Activated CD4-positive, alpha-beta T cell treated with anti-CD3 and anti-CD28 coated beads, Interleukin-2, Interleukin-4, amounts not matched to agents 100 ng/mL and 50 ng/mL, durations not matched to agents 16 hours and 8 hours (primary cell): ENCODE results near the gene COL21A1.

Source experiments
- DNase-seq: peaks from one replicate; pipeline ENCODE4 v3.0.0-alpha.2; 2020; ENCODE audit warnings: low spot score

The COL21A1 gene

GRCh38 chr6:56106231-56106630 lies 141.1 kb downstream of the COL21A1 start:
- no peak for DNase-seq

GRCh38 chr6:56104591-56104990 lies 142.8 kb downstream of the COL21A1 start:
- DNase-seq = no peak

- DNase-seq = no peak
These were observed 145.2 kb downstream of the COL21A1 start for GRCh38 chr6:56102216-56102615.

- DNase-seq = no peak
These were observed 146.2 kb downstream of the COL21A1 start for GRCh38 chr6:56101141-56101553.

GRCh38 chr6:56096946-56097621 lies 150.3 kb downstream of the COL21A1 start:
- DNase-seq = no peak

DNA sequence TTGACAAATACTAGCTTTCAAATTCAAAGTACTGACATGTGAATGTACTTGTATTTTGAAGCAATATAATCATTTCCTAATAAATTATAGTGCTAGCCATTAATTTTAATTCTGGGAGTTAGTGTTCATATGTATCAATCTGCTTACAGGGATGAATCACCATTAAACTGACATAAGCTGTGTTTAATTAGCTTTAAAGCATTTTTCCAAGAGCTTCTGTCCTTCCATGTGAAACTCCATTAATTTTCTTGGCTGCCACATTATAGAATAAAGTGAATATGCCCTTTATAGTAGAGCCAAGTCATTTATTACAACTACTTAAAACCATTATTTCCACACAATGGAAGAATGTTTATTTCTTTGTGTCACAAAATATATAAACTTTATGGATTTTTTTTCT lies 150.8 kb downstream of the COL21A1 start:
- DNase-seq = no peak

- DNase-seq = no peak
These were observed 153.6 kb downstream of the COL21A1 start for GRCh38 chr6:56093776-56094175.

DNA sequence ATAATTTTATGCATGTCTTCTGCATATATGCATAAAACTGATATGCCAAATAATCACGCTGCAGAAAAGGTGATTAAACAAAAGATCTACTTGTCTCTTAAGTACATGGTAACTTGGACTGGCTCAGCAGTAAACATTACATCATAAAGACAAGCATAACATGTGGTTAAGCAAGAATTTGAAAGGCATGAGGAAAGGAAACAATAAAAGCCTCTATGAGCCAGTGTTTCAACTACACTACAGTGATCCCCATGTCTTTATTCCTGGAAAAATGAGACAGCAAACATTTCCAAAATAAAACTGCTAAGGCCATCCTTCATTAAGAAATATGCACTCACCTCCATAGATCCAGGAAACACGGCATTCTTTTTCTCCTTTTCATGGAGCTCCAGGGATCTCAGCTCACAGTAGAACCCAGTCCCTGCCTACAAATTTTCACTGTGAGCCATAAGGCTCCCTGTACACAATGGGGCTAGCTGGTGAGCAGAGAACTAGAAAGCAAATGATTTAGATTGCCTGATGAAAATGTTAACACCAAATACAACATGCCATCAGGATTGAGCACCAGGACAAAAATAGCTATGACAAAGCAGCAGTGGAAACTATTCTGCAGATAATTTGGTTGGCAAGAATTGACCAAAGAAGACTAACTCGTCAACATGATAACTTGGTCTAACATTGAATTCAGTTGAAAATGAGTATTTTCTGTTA lies 156.1 kb downstream of the COL21A1 start:
- DNase-seq = no peak

DNA sequence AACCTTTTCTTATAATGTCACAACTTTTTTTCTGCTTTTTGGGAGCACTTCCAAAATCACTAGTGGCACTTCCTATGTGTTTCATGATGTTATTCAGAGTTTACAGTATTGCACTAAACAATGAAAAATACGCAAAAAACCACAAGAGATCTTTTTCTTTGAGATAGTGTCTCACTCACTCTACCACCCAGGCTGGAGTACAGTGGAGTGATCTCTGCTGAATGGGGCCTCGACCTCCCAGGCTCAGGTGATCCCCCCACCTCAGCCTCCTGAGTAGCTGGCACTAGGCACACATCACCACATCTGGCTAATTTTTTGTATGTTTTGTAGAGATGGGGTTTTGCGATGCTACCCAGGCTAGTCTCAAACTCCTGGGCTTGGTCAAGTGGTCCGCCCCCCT lies 158.7 kb downstream of the COL21A1 start:
- no peak for DNase-seq

- DNase-seq = no peak
These were observed 160.0 kb downstream of the COL21A1 start for GRCh38 chr6:56087421-56087820.

DNA sequence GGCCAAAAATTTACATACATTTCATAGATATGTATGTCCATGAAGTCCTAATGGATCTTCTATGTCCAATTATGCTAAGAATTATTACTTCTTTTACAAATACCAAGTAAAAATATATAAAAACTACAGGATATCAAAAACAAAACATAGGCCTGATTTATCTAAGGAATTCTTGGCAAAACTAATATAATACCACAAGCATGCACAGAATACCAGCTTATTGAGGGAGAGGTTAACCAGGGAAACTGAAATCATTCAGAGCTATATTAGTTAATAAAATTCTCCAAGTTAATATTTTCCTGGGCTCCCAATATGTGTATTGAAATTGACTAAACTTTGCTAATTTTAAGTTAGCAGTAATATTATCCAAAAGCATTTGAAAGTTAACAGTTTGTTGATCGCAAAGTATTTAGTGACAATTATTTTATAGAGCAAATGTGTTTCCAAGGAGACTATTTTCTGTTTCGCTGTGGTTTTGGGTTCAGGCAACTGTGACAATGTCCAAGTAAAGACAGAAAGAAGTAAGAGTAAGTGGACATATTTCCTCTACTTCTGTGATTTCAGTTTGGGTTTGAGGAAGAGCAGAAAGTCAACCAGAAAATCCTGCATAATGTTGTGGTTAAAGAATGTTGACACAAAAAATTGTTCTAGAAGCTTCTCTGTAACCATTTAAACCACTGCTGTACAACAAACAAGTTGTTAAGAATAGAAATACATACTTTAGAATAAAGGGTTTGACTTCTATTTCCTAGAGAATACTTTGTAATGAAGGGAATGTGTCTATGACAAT lies 167.4 kb downstream of the COL21A1 start:
- DNase-seq = no peak

DNA sequence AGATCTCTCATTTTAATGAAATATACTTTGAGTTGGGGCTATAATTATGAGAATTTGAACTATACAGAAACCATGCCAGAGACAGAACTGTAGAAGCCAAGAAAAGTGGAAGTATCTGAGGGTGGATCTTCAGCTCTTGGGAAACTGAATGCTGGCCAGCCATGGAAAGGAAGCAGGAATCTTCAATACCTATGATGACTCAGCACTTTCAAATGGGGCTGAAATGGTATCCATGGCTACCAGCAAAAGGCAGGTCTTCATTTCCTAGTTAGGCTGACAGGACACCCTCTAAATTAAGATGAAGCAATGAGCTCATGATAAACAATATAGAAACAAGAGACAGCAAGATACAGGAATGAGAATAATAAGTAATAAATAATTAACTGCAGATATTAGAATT lies 171.3 kb downstream of the COL21A1 start:
- DNase-seq = no peak

- DNase-seq = no peak
These were observed 173.6 kb downstream of the COL21A1 start for GRCh38 chr6:56073761-56074160.

DNA sequence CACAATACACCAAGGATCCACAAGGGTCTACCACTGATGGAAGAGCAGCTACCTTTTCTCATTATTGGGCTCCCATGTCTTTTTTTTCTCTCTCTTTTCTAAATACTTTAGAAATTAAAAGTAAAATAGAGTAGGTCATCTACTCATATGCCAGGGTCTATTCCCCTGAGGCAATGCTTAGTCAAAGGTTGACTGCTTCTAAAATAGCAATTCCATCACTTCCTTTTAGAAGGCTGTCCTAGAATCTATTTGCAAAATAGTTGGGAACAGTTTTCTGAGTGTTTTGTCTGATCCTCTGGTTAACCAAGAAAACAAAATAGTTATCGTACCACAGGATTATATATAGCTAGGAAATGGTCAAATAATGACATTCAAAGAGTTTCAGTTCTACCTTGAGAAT lies 174.1 kb downstream of the COL21A1 start:
- no peak for DNase-seq

GRCh38 chr6:56072856-56073255 lies 174.5 kb downstream of the COL21A1 start:
- no peak for DNase-seq

DNA sequence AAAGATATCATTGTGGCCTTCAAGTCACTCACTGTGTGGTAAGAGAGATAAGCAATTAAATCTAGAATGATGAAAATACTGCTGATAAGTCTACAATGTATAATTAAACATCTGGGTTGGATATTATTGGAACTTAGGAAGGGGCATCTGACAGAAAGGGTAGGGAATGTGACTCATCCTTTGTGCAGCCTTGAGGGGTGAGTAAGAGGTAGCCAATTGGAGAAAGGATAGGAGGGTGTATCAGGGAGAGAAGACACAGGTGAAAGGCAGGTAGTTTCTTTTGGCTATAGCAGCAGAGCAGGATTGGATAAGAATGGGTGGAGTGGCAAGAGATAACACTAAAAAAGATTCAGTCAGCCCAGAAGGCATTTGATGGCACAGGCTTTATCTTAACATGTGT lies 182.0 kb downstream of the COL21A1 start:
- no peak for DNase-seq

DNA sequence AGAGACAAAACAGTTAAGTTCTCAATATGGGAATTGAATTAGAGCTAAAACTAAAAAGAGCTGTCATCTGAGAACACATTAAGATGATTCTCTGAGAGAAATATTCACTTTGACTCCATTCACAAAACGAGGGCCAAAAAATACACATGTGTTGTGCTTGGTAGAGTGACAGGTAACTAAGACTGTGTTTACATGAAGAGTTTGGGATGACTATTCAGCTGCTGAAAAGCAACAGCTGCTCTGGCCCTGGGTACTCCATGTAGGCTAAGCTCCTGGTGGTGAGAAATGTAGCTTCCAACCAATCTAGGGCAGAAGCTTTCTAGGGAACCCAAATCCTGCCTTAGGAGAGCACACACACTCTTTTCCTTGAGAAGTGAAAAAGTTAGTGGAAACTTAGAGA lies 184.5 kb downstream of the COL21A1 start:
- DNase-seq = no peak

DNA sequence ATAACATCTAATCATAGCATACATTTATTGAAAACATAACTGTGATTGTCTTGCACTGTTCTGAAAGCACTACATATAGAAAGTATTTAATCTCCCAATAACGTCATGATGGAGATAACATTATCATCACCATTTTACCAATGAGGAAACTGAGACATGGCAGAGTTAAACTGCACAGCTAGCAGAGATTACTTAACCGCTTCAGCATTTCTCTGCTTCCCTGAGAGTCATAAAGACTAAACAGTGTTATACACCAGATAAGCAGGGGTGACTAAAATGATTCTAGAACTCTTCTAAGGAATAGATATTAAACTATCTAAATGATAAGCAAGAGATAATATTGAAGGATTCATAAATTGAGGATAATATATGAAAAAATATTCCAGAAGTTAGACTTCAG lies 188.7 kb downstream of the COL21A1 start:
- no peak for DNase-seq

GRCh38 chr6:56055081-56055704 lies 192.2 kb downstream of the COL21A1 start:
- no peak for DNase-seq

DNA sequence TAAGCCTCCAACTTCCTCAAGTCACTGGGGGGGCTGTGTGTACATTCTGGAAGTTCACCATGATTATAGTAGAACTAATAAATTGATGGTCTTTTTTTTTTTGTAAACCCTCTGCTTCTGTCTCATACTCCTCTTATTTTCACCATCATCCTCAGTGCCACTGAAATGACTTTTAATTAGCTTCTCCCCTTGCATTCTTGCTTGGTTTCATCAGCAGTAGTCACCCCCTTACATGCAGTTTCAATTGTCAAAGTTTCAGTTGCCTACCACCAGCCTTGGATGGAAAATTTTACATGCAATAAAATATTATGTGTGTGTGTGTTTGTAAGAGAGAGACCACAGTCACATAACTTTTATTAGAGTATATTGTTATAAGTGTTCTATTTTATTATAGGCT lies 196.2 kb downstream of the COL21A1 start:
- DNase-seq = no peak

GRCh38 chr6:56050530-56051201 lies 196.7 kb downstream of the COL21A1 start:
- no peak for DNase-seq

- no peak for DNase-seq
These were observed 198.8 kb downstream of the COL21A1 start for GRCh38 chr6:56048601-56049000.
